ENCODE results near the gene FYN. TPM values are rescaled to one million over a fixed set of nuclear protein-coding genes. Genes with fewer than 3 reads are reported as not detected.

Gene FYN
- total RNA-seq, 4 donors from 2014 or later = 143 to 219 (median 165) TPM

DNA sequence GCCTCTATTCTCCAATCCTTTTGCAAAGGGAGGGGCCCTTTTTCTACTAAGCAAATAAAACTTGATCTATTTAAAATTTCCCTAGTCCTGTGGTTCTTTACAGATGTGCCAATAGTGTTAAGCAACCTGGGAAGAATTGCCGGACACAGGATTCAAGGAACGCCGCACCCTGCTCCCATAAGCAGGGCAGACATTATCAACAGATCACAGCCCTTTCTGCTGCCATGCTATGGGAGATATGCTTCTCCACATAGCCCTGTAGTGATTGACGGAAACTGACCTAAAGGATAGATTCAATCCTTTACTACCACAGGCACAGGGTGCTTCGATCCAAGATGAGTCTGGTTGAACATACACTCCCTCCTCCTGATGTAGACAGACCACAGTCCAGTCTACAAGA is 149.2 kb downstream of the FYN start:
- no peak for DNase-seq (ENCODE audit: low spot score in 2 of 2)
- WGBS, 2 donors = 86 to 93% methylated on average over 5 of the region's 5 CpGs
- peak overlapping the region in 1 of 4 donors; percentile 10 for H3K27ac ChIP-seq
- no peak for TF ChIP-seq EP300 (IDR thresholded peaks at IDR 0.05)
- TF ChIP-seq POLR2A (IDR thresholded peaks at IDR 0.05) = no peak
- TF ChIP-seq, protein P1, sequence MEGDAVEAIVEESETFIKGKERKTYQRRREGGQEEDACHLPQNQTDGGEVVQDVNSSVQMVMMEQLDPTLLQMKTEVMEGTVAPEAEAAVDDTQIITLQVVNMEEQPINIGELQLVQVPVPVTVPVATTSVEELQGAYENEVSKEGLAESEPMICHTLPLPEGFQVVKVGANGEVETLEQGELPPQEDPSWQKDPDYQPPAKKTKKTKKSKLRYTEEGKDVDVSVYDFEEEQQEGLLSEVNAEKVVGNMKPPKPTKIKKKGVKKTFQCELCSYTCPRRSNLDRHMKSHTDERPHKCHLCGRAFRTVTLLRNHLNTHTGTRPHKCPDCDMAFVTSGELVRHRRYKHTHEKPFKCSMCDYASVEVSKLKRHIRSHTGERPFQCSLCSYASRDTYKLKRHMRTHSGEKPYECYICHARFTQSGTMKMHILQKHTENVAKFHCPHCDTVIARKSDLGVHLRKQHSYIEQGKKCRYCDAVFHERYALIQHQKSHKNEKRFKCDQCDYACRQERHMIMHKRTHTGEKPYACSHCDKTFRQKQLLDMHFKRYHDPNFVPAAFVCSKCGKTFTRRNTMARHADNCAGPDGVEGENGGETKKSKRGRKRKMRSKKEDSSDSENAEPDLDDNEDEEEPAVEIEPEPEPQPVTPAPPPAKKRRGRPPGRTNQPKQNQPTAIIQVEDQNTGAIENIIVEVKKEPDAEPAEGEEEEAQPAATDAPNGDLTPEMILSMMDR (IDR thresholded peaks at IDR 0.05) = no peak
- peaks cover 0 to 62% (median 33%) of the 10 kb centered on the region in 4 donors for H3K4me1 ChIP-seq
- H3K27me3 ChIP-seq = no peaks in the 10 kb centered on the region
- H3K4me3 ChIP-seq = no peak overlapping the region
- peaks cover 0 to 7% (median 0%) of the 10 kb centered on the region in 3 donors for H3K36me3 ChIP-seq
- H3K9me3 ChIP-seq = no peaks in the 10 kb centered on the region

DNA sequence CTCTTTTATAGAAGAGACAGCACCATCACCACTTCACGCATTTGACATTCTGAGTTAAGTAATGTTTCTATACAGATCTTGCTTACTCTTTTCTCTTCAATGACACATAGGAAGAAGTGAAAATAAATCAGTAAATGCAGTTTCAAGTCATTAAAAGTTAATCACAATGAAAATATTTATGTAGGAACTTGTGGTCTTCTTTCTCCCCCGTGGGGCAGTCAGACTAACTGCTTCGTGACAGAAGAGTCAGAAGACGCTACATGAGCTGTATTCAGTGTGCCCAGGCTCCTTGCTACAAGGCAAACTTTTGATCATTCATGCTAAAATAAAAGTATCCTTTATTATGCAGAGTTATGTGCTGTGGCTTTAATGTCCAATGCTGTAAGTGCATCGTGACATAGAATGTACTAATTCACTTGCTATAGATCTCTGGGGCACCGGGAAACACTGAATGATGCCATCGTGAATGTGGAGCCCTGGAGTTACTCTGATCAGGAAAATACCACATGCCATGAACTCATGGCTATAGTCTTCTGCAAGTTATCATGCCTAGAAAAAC is 149.8 kb downstream of the FYN start:
- WGBS, 2 donors = 69 to 79% methylated on average over 7 of the region's 7 CpGs
- H3K4me1 ChIP-seq = peaks cover 0 to 62% (median 33%) of the 10 kb centered on the region in 4 donors

DNA sequence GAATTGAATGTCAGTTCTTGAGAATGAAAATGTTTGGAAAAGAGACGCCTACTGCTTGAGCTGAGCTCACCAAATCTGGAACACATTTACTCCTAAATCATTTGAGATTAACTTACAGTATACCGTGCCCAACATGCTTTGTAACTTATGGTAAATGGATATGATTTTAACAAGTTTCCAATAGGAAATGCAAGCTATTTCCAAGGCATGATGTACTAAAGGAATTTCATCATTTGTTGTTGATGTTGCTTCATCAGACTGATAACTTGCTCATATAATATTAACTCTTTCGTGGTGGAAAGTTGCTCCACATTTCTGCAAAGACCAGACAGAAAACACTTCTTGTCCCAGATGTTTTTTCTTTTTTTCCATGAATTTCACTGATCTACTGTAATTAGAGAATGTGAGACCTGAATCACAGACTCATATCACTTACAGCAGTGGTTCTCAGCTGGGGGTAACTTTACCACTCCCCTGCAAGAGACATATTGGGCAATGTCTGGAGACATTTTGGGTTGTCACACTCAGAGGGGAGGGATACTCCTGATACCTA is 151.0 kb downstream of the FYN start:
- Histone ChIP-seq H3K9me3 (no peaks in the 10 kb centered on the region), H3K27ac (peak overlapping the region in 2 of 4 donors; percentile 23 to 55)
- WGBS, 2 donors = 23 to 34% methylated on average over 3 of the region's 3 CpGs

More for the DNA sequence above, 149.8 kb downstream of the FYN start:
- TF ChIP-seq, protein P1 (IDR thresholded peaks at IDR 0.05) = no peak
- no peak for TF ChIP-seq EP300 (IDR thresholded peaks at IDR 0.05)
- no peak for TF ChIP-seq POLR2A (IDR thresholded peaks at IDR 0.05)
- no peak for DNase-seq (ENCODE audit: low spot score in 2 of 2)
- Histone ChIP-seq H3K4me3 (no peak overlapping the region), H3K27me3 (no peaks in the 10 kb centered on the region), H3K36me3 (peaks cover 0 to 13% (median 0%) of the 10 kb centered on the region in 3 donors), H3K27ac (peak overlapping the region in 2 of 4 donors; percentile 4 to 10), H3K9me3 (no peaks in the 10 kb centered on the region)

DNA sequence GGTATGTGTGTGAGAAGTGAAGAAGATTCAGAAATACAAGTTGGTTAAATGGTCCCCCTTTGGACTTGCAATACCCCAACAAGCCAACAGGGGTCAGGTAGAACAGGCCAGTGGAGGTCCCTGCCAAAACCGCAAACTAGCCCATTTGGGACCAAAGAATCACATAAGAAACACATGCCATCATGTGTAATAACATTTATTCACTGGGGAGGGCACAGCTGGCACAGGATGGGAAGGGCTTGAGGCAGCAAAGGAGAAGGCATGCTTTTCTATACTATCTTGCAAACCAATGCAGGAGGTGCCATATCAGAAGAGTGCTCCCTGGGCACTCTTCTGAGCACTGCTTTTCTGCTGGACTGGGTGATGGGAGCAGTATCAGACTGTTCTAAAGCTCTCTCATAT is 151.5 kb downstream of the FYN start:
- Histone ChIP-seq H3K9me3 (no peaks in the 10 kb centered on the region), H3K27ac (peak overlapping the region in 2 of 4 donors; percentile 1 to 55), H3K27me3 (no peaks in the 10 kb centered on the region), H3K36me3 (peaks cover 0 to 26% (median 0%) of the 10 kb centered on the region in 3 donors), H3K4me3 (no peak overlapping the region), H3K4me1 (peaks cover 0 to 54% (median 30%) of the 10 kb centered on the region in 4 donors)
- peak in 1 of 2 donors; percentile 23 for DNase-seq (ENCODE audit: low spot score in 2 of 2)
- TF ChIP-seq, protein P1 (IDR thresholded peaks at IDR 0.05) = peak; percentile 22 to 51 (median 40)
- TF ChIP-seq EP300 (IDR thresholded peaks at IDR 0.05) = no peak
- 24 to 57% methylated on average over 1 of the region's 1 CpG for WGBS, 2 donors

More for the DNA sequence above, 151.0 kb downstream of the FYN start:
- Histone ChIP-seq H3K27me3 (no peaks in the 10 kb centered on the region), H3K4me1 (peaks cover 0 to 54% (median 30%) of the 10 kb centered on the region in 4 donors), H3K4me3 (no peak overlapping the region), H3K36me3 (peaks cover 0 to 25% (median 0%) of the 10 kb centered on the region in 3 donors)
- no peak for DNase-seq (ENCODE audit: low spot score in 2 of 2)
- TF ChIP-seq POLR2A (IDR thresholded peaks at IDR 0.05) = no peak
- TF ChIP-seq EP300 (IDR thresholded peaks at IDR 0.05) = peak in 1 of 2 donors; percentile 30

DNA sequence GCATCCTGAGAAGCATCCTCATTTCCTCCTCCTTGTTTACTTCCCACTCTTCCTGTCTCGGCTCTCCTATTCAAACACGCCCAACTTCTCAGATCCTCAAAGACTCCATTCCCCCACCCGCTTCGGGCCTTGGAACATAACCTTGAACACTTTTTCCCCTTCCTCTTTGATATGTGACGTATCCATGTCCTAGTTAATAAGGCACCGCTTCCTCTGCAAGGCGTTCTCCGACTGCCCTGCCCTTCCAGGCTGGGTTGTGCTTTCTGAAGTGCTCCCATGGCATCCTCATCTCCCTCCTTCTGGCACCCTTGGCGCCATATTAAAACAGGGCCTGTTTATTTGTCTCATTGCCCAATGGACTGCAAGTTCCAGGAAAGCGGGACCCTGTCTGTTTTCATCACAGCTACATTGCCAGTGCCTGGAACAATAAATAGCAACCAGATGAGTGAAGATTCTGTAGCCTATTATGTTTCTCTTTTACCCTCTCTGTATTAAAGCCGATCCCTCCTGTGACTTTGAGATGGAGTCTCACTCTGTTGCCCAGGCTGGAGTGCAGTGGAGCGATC is 152.2 kb downstream of the FYN start:
- DNase-seq (ENCODE audit: low spot score in 2 of 2) = no peak
- peak overlapping the region in 2 of 4 donors; percentile 1 to 55 for H3K27ac ChIP-seq
- H3K27me3 ChIP-seq = no peaks in the 10 kb centered on the region
- 88 to 93% methylated on average over 12 of the region's 12 CpGs for WGBS, 2 donors
- H3K4me3 ChIP-seq = no peak overlapping the region
- no peaks in the 10 kb centered on the region for H3K9me3 ChIP-seq
- peaks cover 0 to 26% (median 0%) of the 10 kb centered on the region in 3 donors for H3K36me3 ChIP-seq
- H3K4me1 ChIP-seq = peaks cover 0 to 54% (median 30%) of the 10 kb centered on the region in 4 donors
- TF ChIP-seq POLR2A (IDR thresholded peaks at IDR 0.05) (no peak), EP300 (IDR thresholded peaks at IDR 0.05) (no peak)
- TF ChIP-seq, protein P1 (IDR thresholded peaks at IDR 0.05) = no peak

All from tibial nerve (tissue), 4 donors.